ENCODE results near the gene MBD3L2B. TPM values are rescaled to one million over a fixed set of nuclear protein-coding genes. Genes with fewer than 3 reads are reported as not detected.
"Not testable (repeated sequence)": the region's sequence is repeated elsewhere in the genome, so short reads cannot be mapped to it uniquely, and the experiment has no call there.

MBD3L2B gene
- total and polyA plus RNA-seq, 2 donors (not counting 1 experiment from before 2014, with no cell fraction given), result not detected

DNA sequence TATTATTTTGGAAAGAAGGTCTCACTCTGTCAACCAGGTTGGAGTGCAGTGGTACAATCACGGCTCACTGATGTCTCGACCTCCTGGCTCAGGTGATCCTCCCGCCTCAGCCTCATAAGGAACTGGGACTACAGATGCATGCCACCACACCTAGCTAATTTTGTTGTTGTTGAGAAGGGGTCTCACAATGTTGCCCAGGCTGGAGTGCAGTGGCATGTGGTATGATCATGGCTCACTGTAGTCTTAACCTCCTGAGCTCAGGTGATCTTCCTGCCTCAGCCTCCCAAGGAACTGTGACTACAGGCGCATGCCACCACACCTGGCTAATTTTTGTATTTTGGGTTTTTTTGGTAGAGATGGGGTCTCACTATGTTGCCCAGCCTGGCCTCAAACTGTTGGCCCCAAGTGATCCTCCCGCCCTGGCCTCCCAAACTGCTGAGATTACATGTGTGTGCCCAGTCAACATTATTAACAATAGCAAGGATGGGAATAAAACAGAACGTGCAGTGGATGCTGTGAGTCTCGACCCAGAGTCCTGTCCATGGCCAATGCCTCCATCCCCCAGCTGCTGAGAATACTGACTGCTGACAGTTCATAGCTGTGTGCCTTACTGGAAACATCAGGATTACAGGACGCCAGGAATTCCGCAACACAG, 42.7 kb upstream of the MBD3L2B start:
- Histone ChIP-seq H2AFZ (ENCODE audit: insufficient read depth, low read depth, low read length, poor library complexity, severe bottlenecking) (no peak overlapping the region), H3K9ac (ENCODE audit: low read length) (no peak overlapping the region), H3K36me3 (replicated peaks in 1 of 2; ENCODE audit: control extremely low read depth in 1 of 2, control insufficient read depth in 1 of 2, extremely low read depth in 1 of 2, insufficient read depth in 2 of 2, low read length in 1 of 2) (no peaks in the 10 kb centered on the region), H3K79me2 (ENCODE audit: control insufficient read depth, insufficient read depth, low read length) (no peaks in the 10 kb centered on the region), H3K4me3 (ENCODE audit: control extremely low read depth in 1 of 5, extremely low read depth in 1 of 5, insufficient read depth in 1 of 5, low read depth in 2 of 5, low read length in 4 of 5) (no peak overlapping the region), H4K20me1 (ENCODE audit: control insufficient read depth, insufficient read depth, low read length, poor library complexity, severe bottlenecking) (no peaks in the 10 kb centered on the region), H3K9me3 (ENCODE audit: control extremely low read depth in 1 of 3, control insufficient read depth in 2 of 3, insufficient read depth in 1 of 3, low read length in 2 of 3) (peaks cover 0 to 9% (median 2%) of the 10 kb centered on the region in 3 donors), H3K27ac (ENCODE audit: low read length in 2 of 2) (no peak overlapping the region), H3K4me2 (replicated peaks; ENCODE audit: low read depth, low read length, poor library complexity, severe bottlenecking) (no peak overlapping the region), H3K27me3 (replicated peaks in 1 of 4; ENCODE audit: control extremely low read depth in 1 of 4, control insufficient read depth in 3 of 4, insufficient read depth in 4 of 4, low read length in 3 of 4) (no peaks in the 10 kb centered on the region), H3K4me1 (ENCODE audit: control insufficient read depth in 2 of 2, insufficient read depth in 2 of 2, low read length in 2 of 2) (peaks cover 0 to 4% of the 10 kb centered on the region in 2 donors)
- WGBS (ENCODE audit: insufficient coverage), result 100% methylated on average over 6 of the region's 9 CpGs
- TF ChIP-seq, protein P1, sequence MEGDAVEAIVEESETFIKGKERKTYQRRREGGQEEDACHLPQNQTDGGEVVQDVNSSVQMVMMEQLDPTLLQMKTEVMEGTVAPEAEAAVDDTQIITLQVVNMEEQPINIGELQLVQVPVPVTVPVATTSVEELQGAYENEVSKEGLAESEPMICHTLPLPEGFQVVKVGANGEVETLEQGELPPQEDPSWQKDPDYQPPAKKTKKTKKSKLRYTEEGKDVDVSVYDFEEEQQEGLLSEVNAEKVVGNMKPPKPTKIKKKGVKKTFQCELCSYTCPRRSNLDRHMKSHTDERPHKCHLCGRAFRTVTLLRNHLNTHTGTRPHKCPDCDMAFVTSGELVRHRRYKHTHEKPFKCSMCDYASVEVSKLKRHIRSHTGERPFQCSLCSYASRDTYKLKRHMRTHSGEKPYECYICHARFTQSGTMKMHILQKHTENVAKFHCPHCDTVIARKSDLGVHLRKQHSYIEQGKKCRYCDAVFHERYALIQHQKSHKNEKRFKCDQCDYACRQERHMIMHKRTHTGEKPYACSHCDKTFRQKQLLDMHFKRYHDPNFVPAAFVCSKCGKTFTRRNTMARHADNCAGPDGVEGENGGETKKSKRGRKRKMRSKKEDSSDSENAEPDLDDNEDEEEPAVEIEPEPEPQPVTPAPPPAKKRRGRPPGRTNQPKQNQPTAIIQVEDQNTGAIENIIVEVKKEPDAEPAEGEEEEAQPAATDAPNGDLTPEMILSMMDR (IDR thresholded peaks at IDR 0.05), result no peak
- no peak overlapping the region for H3K4me3 Mint-ChIP-seq
- POLR2A ChIA-PET, result no interaction called here
- no peaks in the 10 kb centered on the region for H3K27me3 Mint-ChIP-seq
- H3K4me1 Mint-ChIP-seq, result peaks cover under 1% of the 10 kb centered on the region
- no peak overlapping the region for H3K27ac Mint-ChIP-seq
- CTCF ChIA-PET, result no interaction called here
- ATAC-seq (ENCODE audit: low read depth) (no peak), DNase-seq (no peak)
- no peaks in the 10 kb centered on the region for H3K9me3 Mint-ChIP-seq (ENCODE audit: insufficient read depth)
- intact Hi-C loops (cut with micrococcal nuclease), result no loop called here

DNA sequence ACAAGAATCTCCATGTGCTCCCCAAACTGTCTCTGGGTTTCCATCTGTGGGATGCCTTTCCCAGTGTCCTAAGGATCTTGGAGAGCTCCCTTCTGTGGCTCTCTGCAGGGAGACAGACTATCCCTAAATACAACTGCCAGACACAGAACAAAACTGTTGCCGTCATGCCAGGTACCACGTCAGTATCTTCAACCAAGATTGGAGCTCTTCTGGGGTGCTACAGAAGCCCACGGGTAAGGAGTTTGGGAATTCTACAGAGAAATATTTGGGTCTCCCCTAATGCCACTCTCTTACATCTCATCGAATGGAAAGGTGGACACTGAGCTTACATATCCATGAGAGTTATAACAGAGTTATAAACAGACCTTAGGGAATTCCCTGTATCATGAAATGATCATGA, 42.1 kb upstream of the MBD3L2B start:
- Mint-ChIP-seq H3K27ac (no peak overlapping the region), H3K4me1 (no peaks in the 10 kb centered on the region), H3K27me3 (no peaks in the 10 kb centered on the region), H3K4me3 (no peak overlapping the region), H3K9me3 (ENCODE audit: insufficient read depth) (no peaks in the 10 kb centered on the region)
- POLR2A ChIA-PET, result no interaction called here
- Histone ChIP-seq H3K9me3 (ENCODE audit: control extremely low read depth in 1 of 3, control insufficient read depth in 2 of 3, insufficient read depth in 1 of 3, low read length in 2 of 3) (peaks cover 0 to 5% (median 2%) of the 10 kb centered on the region in 3 donors), H3K4me3 (ENCODE audit: control extremely low read depth in 1 of 5, extremely low read depth in 1 of 5, insufficient read depth in 1 of 5, low read depth in 2 of 5, low read length in 4 of 5) (no peak overlapping the region), H3K9ac (ENCODE audit: low read length) (no peak overlapping the region), H3K36me3 (replicated peaks in 1 of 2; ENCODE audit: control extremely low read depth in 1 of 2, control insufficient read depth in 1 of 2, extremely low read depth in 1 of 2, insufficient read depth in 2 of 2, low read length in 1 of 2) (no peaks in the 10 kb centered on the region), H2AFZ (ENCODE audit: insufficient read depth, low read depth, low read length, poor library complexity, severe bottlenecking) (no peak overlapping the region), H3K4me1 (ENCODE audit: control insufficient read depth in 2 of 2, insufficient read depth in 2 of 2, low read length in 2 of 2) (no peaks in the 10 kb centered on the region), H3K4me2 (replicated peaks; ENCODE audit: low read depth, low read length, poor library complexity, severe bottlenecking) (no peak overlapping the region), H3K27ac (ENCODE audit: low read length in 2 of 2) (no peak overlapping the region), H3K79me2 (ENCODE audit: control insufficient read depth, insufficient read depth, low read length) (no peaks in the 10 kb centered on the region), H3K27me3 (replicated peaks in 1 of 4; ENCODE audit: control extremely low read depth in 1 of 4, control insufficient read depth in 3 of 4, insufficient read depth in 4 of 4, low read length in 3 of 4) (no peaks in the 10 kb centered on the region), H4K20me1 (ENCODE audit: control insufficient read depth, insufficient read depth, low read length, poor library complexity, severe bottlenecking) (no peaks in the 10 kb centered on the region)
- WGBS (ENCODE audit: insufficient coverage), result 100% methylated on average over 2 of the region's 4 CpGs
- no peak for TF ChIP-seq EZH2 (IDR thresholded peaks at IDR 0.05; ENCODE audit: borderline replicate concordance, insufficient read depth, low read depth, low read length, poor library complexity, severe bottlenecking)
- intact Hi-C loops (cut with micrococcal nuclease), result no loop called here
- no peak for DNase-seq
- CTCF ChIA-PET, result no interaction called here
- no peak for ATAC-seq (ENCODE audit: low read depth)

DNA sequence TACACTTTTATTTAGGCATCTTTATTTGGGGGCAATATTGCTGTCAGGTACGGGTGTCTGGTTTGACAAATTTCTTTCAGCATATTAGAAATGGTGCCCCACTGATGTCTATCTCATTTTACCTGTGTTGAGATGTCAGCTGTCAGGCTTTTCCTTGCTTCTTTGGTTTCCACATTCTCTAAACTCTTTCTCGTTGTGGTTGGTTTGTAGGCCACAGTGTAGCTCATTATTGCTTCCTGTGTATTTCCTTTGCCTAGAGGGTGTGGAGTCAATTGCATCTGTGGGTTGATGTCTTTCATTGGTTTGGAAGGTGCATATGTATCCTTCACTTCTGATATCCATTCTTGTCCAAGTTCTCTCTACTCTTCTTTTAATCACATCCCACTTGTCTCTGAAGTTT, 38.7 kb upstream of the MBD3L2B start:
- H2AFZ ChIP-seq (ENCODE audit: insufficient read depth, low read depth, low read length, poor library complexity, severe bottlenecking); H3K4me1 ChIP-seq (ENCODE audit: control insufficient read depth in 2 of 2, insufficient read depth in 2 of 2, low read length in 2 of 2); H3K9me3 Mint-ChIP-seq (ENCODE audit: insufficient read depth); H3K9me3 ChIP-seq (ENCODE audit: control extremely low read depth in 1 of 3, control insufficient read depth in 2 of 3, insufficient read depth in 1 of 3, low read length in 2 of 3); H3K27me3 ChIP-seq (replicated peaks in 1 of 4; ENCODE audit: control extremely low read depth in 1 of 4, control insufficient read depth in 3 of 4, insufficient read depth in 4 of 4, low read length in 3 of 4); H3K36me3 ChIP-seq (replicated peaks in 1 of 2; ENCODE audit: control extremely low read depth in 1 of 2, control insufficient read depth in 1 of 2, extremely low read depth in 1 of 2, insufficient read depth in 2 of 2, low read length in 1 of 2); ATAC-seq (ENCODE audit: low read depth); CTCF ChIA-PET; H3K4me3 ChIP-seq (ENCODE audit: control extremely low read depth in 1 of 5, extremely low read depth in 1 of 5, insufficient read depth in 1 of 5, low read depth in 2 of 5, low read length in 4 of 5); H3K27me3 Mint-ChIP-seq; H3K4me3 Mint-ChIP-seq; H4K20me1 ChIP-seq (ENCODE audit: control insufficient read depth, insufficient read depth, low read length, poor library complexity, severe bottlenecking); H3K27ac Mint-ChIP-seq; H3K4me1 Mint-ChIP-seq; H3K9ac ChIP-seq (ENCODE audit: low read length); POLR2A ChIA-PET; H3K27ac ChIP-seq (ENCODE audit: low read length in 2 of 2); DNase-seq; intact Hi-C loops (cut with micrococcal nuclease); H3K4me2 ChIP-seq (replicated peaks; ENCODE audit: low read depth, low read length, poor library complexity, severe bottlenecking); H3K79me2 ChIP-seq (ENCODE audit: control insufficient read depth, insufficient read depth, low read length): not testable (repeated sequence)
- no CpG with 5 or more reads among the region's 2 CpGs for WGBS (ENCODE audit: insufficient coverage)

Data from B cell (primary cell).